Anterior cingulate cortex (tissue), 58 donors: ENCODE measurements around the gene RPS15A.
A peak's percentile ranks its signal among the peaks of the same experiment; 100 is the strongest.

Experiments used
- DNase-seq, 58 donors: peaks; one replicate each; lab custom pipeline; 2025; lab: John Stamatoyannopoulos, UW

The RPS15A gene

DNA sequence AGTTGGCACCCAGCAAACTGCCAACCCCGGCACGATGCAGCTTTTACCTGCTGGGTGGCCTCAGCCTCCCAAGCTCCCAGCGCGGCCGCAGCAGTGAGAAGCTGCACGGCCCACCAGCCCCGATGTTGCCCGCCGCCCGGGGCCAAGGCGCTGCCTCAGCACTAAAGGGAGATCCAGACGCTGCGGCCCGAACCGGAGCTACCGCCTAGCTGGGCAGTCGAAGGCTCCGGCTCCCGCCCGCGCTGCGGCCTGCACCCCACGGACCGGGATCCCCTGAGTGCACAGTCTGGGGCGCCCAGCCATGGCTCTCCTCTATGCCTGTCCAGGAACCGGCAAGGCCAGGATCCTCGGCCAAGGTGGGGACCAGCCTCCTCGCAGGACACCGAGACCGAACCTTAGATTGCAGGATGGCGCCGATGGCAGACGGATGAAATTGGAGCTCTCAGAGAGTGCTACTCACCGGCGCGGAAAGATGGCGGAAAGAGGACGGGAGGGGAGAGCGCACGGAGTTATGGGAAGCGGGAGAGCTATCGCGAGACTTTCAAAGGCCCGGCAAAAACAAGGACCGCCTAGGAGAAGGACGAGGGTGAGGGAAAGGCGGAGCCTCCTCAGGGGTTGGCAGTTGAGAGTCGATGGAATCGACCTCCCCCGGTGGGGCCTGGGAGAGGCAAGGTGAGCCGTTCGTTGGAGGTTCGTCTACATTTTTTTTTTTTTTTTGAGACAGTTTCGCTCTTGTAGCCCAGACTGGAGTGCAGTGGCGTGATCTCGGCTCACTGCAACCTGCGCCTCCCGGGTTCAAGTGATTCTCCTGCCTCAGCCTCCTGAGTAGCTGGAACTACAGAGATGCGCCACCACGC lies at the start of gene RPS15A:
Gene RPS15A, minus strand, starts transcription at position 485 of the 857 bp plus-strand sequence. CDS start 1,221 bp downstream, outside the sequence.
- DNase-seq: peak; percentile 39 to 95 (median 89)

DNA sequence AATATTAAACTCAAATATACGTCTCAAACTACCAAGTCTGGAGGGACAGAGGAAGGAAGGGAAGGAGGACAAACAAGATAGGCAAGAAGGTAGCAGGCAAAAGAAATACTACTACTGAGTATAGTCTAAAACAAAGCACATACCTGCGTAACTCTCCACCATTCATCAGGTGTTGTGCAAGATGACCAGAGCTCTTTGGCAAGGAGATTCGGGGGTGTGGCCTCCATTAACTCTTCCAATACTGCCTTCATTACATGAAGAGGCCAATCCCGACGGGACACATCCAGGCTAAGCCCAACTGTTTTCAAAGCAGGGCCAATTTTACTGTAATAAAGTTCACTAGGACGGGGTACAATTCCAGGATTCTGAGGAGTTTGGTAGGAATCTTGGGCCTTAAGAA lies 49.4 kb upstream of the RPS15A start:
- no peak for DNase-seq

GRCh38 chr16:18836702-18837101 lies 46.6 kb upstream of the RPS15A start:
- no peak for DNase-seq

DNA sequence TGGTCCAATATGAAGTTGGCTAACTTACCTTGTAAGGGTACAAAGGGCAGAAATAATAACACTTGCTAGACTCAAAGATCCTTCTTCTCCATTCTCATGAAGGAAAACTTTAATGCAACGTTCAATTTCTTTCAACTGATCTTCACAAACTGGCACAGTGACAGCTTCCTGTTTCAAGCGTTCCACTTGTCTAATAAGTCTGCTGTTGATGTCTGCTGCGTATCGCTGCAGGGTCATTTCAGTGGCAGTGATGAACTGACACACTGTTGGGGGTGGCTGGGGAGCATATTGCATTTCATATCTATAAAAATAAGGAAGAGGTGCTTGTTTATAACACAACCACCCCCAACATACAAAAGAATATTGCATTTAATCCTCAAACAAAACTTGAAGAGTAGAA lies 44.7 kb upstream of the RPS15A start:
- DNase-seq: no peak

GRCh38 chr16:18833707-18834505 lies 43.8 kb upstream of the RPS15A start:
- no peak for DNase-seq

DNA sequence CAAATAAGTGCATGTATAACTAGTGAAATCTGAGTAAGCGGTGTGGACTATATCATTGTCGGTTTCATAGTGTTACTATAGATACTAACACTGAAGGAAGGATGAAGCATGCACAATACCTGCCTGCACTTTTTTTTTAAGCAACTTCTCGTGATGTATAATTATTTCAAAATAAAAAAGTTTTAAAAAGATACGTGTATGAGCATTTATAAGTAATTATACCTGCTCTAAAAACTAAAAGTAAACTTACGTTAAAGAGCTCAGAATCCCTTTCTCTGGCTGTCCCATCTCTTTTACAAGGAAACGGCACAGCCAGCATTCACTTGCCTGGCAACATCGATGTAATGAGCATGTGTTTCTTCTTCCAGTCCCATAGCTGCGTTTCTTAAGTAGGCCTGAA lies 42.5 kb upstream of the RPS15A start:
- DNase-seq: no peak

GRCh38 chr16:18832006-18832405 lies 41.9 kb upstream of the RPS15A start:
- no peak for DNase-seq

- no peak for DNase-seq
Measured at GRCh38 chr16:18829251-18829650, 39.1 kb upstream of the RPS15A start.

DNA sequence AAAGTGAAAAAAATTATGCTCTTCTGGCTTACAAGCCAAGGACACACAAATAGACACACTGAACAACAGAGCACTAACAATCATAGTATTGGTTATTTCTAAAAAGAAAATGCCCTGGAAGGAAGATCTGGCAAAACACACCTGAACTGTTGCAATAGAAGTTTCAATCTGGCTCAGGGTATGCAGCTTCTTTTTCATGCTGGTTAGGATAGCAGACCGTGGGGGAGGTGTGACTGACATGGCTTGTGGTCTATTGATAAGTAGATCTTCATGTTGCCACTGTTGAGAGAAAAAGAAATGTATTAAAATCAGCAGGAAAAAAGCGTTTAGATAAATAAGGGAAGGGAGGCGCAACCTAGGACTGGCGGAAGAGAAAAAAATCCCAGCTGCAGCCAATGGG lies 37.8 kb upstream of the RPS15A start:
- DNase-seq: no peak

- peak in 9 of 58 donors; percentile 1 to 73 (median 8) for DNase-seq
Measured at GRCh38 chr16:18816286-18816685, 26.2 kb upstream of the RPS15A start.

DNA sequence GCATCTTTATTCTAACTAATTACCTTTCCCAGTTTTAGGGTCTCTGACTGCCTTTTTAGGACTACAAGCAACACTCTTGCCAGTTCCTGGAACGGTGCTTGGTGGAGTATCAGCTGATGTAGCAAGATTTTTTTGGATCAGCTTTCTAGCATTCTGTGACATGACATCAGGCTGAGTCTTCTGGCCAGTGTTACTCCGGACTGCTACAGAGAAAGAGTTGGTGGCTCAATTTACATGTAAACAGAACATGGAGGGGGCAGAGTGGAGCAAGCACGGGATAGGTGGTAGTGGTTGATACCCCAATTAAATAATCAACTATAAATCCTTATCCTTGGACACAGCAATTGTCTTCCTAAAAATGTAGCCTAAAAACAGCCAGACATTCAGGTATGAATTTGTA lies 21.8 kb upstream of the RPS15A start:
- no peak for DNase-seq

DNA sequence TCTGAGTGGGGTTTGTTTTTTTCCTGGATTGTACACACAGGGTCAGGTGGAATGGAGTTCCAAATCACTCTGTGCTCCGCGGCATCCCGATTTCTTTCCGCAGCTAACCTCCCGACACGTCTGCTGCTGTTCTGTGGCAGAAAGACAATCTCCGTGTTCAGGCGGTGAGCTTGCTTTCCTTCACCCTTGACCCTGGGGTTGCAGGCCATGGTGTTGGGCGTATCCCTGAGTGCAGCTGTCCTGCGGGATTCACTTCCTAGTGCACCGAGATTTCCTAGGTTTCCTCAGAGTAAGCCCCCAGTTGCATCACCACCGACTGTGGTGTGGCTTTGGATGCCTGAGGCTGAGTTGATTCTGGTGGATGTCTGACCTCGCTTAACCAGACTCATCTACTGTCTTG lies 19.0 kb upstream of the RPS15A start:
- no peak for DNase-seq

DNA sequence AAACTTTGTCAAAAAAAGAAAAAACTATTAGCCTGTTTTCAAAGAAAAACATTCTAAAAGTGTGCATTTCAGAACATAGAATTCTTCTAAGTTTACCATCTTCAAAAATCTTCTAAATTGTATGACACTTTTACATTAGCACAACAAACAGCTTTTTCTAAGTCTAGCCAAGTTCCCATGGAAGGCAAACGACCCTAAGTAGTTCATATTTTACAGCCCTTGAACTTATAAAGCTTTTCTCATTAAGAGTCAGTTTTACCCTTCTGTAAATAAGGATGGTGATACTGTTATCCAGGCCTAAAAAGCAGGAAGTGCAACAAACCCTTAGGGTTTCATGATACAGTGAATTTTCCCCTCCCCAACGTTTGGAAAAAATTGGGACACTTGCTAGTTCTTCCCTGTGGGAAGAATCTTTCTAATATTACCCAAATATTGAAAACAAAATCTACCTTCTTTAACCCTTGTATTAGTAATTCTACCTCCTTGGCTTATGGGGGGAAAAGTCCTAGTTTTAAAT lies 15.2 kb upstream of the RPS15A start:
- no peak for DNase-seq

DNA sequence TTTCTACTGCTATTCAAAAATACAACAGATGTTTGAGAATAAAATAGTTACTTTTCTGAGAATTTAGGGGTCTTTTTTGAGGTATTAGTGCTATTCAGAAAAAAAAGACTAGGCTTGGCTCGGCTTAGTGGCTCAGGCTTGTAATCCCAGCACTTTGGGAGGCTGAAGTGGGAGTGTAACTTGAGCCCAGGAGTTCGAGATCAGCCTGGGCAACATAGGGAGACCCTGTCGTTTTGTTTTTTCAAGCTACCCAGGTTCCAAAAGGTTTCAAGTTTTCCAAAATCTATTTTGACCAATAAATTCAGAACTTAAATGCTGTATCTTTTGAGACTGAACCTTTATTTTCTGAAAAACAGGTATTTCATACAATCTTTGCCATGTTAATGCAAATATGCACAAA lies 14.4 kb upstream of the RPS15A start:
- DNase-seq: no peak

DNA sequence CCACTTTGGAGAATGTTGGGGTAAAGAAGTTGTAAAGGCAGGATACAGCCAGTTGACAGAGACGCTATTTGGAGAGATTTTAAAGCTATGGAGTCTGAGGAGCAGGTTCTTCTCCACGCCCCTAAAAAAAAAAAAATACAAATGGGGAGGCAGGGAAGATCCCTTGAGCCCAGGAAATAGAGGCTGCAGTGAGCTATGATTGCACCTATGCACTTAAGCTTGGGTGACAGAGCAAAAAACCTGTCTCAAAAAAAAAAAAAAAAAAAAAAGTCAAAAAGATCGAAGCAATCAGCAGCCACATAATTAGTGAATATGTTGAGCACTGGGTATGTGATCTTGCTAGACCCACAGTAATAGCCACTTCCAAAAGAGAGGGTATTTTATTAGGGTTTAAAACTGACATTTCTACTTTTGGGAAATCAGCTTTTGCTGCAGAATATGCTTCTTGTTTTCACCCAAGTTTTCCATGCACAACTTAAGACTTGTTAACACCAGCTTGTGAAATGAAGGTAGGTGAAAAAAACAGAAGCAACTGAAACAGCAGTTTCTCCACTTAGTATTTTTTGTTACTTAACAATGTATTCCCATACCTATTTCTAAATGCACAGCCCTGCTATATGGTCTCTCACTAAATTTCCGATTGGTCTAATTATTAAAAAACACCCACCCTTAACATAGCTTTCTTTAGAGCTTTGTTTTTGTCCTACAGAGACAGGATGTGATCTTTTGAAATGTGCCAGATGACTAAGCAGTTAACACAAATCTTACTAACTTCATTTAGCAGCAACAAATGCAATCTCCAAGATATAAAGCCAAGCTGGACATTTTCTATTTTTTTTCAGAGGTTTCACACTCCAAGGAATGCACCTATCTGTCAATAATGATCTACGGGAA lies 13.7 kb upstream of the RPS15A start:
- DNase-seq: no peak

- DNase-seq: no peak
Measured at GRCh38 chr16:18802767-18803343, 12.7 kb upstream of the RPS15A start.

- peak; percentile 88 to 99 (median 99) for DNase-seq
Measured at GRCh38 chr16:18801145-18801972, 11.2 kb upstream of the RPS15A start, which contains the start of gene ARL6IP1. ARL6IP1 (minus strand) TSS chr16:18801549; CDS start chr16:18801466, 83 bp downstream.

DNA sequence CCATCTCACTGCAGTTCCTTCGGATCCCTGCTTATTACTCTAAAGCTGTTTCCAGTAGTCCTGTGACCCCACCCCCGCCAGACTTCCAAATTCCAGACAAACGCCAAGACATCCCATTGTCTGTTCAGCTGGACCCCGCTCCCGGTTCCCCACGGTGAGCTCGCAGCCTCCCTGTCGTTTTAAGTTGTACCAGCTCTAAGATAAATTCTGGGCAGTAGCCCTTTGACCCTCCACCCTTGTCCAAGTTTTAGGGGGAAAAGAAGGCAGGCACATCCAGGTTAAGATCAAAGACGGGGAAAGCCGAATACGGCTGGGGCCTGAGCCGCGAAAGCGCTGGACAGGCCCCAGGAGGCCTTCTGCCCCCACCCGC lies 10.6 kb upstream of the RPS15A start:
- DNase-seq: peak in 3 of 58 donors; percentile 13 to 30 (median 19)

GRCh38 chr16:18800293-18800692 lies 10.2 kb upstream of the RPS15A start:
- no peak for DNase-seq
